GM19193 (cell line): ENCODE results near the gene SSC4D.

Experiments used
- POLR2A ChIP-seq: IDR thresholded peaks from 4 replicates; pipeline ENCODE4 v1.6.1; 2011; ENCODE audit not compliant: insufficient read depth, insufficient read length; ENCODE audit errors: extremely low read depth

The SSC4D gene

GRCh38 chr7:76400248-76400647, 9.2 kb downstream of the SSC4D start:
- TF ChIP-seq POLR2A, result no peak

GRCh38 chr7:76397409-76398183, 11.9 kb downstream of the SSC4D start:
- TF ChIP-seq POLR2A, result no peak

GRCh38 chr7:76396864-76397263, 12.6 kb downstream of the SSC4D start:
- TF ChIP-seq POLR2A, result no peak

- TF ChIP-seq POLR2A, result no peak
Observed at GRCh38 chr7:76395965-76396726, 13.4 kb downstream of the SSC4D start.

GRCh38 chr7:76394957-76395356, 14.5 kb downstream of the SSC4D start:
- TF ChIP-seq POLR2A, result no peak

GRCh38 chr7:76393116-76394031, 16.1 kb downstream of the SSC4D start:
- TF ChIP-seq POLR2A, result peak; percentile 72

- TF ChIP-seq POLR2A, result no peak
Observed at GRCh38 chr7:76392531-76393115, 16.9 kb downstream of the SSC4D start.

- no peak for TF ChIP-seq POLR2A
Observed at GRCh38 chr7:76390092-76390491, 19.4 kb downstream of the SSC4D start.

GRCh38 chr7:76386691-76387260, 22.7 kb downstream of the SSC4D start:
- no peak for TF ChIP-seq POLR2A

- no peak for TF ChIP-seq POLR2A
Observed at GRCh38 chr7:76383089-76383944, 26.2 kb downstream of the SSC4D start.

GRCh38 chr7:76381814-76382213, 27.7 kb downstream of the SSC4D start:
- no peak for TF ChIP-seq POLR2A

GRCh38 chr7:76380623-76380966, 28.9 kb downstream of the SSC4D start:
- TF ChIP-seq POLR2A, result no peak

- TF ChIP-seq POLR2A, result no peak
Observed at GRCh38 chr7:76377186-76377918, 32.1 kb downstream of the SSC4D start.
